NCI-H2227 (cell line): ENCODE results near the gene TREM1.
A peak's percentile ranks its signal among the peaks of the same experiment; 100 is the strongest.
"Not testable (repeated sequence)": the region's sequence is repeated elsewhere in the genome, so short reads cannot be mapped to it uniquely, and the experiment has no call there.

Source experiments
- DNase-seq: peaks from one replicate; lab custom pipeline; 2025; ENCODE audit not compliant: unreplicated experiment; lab: John Stamatoyannopoulos, UW

The TREM1 gene

DNA sequence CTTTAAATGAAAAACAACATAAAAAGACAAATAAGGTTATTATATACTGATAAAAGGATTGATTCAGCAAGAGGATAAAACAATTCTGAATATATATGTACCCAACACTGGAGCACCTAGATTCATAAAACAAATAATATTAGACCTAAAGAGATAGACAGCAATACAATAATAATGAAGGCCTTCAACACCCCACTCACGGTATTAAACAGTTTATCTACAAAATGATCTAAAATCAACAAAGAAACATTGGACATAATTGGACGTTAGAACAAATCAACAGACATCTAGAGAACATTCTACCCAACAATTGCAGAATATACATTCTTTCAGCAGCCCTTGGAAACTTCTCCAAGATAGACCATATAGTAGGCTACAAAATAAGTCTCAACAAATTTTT, 24.1 kb downstream of the TREM1 start:
- DNase-seq: no peak

DNA sequence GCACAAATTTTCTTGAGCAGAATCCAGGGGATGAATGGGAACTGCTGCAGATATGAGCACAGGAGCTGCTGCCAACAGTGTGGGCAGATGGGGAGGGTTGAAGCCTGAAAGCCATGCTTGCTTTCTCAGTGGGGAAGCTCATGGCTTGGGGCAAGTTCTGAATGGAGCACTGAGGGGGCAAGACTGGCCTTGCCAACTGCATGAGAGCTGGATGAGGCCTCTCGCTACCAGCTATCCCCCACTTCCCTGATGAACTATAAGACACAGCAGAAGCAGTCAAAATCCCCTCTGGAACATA, 28.3 kb downstream of the TREM1 start:
- no peak for DNase-seq

DNA sequence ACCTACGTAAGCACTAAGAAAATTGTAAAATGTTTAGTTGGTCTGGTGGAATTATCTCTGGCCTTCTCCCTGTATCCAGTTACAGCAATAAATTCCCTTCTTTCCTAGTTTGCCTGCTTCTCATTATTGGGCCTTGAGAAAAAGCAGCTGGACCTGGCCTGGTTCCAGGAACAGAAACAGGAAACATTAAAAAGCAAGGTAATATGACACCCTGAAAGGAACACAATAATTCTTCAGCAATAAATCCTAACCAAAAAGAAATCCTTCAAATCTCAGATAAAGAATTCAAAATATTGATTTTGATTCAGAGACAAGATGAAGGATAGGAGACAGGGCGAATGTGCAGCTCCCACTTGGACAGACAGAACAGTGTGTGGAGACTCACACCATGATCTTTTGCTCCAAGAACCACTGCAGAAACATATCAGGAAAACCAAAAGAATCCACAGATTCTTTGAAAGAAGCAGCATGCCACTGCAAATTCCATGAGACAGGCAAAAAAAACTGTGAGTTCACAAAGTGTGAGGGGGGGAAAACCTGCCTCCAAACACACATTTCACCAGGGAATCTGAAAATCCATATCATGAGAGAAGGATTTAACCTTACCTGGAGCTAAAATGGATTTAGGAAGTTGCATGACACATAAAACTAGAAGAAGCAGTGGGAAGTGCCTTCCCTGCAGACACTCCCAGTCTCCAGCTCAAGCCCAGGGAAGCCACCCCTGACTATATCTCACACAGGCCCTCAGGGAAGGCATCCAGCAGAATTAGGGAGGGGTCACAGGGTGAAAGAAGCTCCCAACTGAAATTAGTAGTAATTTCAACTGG, 28.9 kb downstream of the TREM1 start:
- DNase-seq: peak; percentile 13

DNA sequence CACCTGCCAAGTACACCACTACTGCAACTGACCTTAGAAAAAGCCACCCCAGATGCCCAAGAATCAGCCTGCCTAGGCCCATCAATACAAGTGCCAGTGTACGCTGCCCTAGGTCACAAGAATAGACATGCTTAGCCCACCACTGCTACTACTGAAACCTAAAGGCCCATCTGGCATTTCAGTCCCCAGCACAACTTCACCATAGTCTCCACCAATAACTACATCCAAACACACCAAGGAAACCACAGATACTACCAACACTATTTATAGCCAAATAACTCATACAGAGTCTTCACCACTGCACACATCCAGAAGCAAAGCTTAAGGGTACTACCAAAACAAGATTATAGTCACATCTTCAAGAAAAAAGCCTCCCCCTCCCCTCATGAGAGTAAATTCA, 30.1 kb downstream of the TREM1 start:
- DNase-seq: no peak

DNA sequence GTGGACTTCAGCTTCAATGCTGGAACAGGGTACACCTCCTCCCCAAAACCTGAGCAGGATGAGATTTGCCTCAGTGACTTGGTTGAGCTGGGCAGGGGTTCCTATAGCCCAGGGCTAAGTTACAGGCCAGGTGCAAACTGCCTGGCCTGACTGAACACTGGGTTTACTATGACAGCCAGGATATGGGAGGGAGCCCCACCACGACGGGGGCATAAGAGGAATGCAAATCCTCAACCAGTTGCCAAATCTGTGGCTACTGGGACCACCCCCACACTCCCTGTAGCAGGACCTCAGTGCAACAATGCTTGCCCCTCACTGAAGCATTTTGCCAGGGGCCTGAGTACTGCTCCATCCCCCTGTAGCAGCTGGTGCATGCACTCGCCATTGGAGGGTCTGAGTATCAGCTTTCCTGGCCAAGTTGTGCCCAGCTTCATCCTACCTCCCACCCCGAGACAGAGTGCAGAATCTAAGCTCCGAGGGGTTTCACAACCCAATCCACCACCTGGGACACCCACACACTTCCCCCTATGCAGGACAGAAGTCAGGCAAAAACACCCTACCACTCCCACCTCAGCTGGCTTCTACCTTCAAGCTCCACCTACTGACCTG, 30.7 kb downstream of the TREM1 start:
- no peak for DNase-seq

DNA sequence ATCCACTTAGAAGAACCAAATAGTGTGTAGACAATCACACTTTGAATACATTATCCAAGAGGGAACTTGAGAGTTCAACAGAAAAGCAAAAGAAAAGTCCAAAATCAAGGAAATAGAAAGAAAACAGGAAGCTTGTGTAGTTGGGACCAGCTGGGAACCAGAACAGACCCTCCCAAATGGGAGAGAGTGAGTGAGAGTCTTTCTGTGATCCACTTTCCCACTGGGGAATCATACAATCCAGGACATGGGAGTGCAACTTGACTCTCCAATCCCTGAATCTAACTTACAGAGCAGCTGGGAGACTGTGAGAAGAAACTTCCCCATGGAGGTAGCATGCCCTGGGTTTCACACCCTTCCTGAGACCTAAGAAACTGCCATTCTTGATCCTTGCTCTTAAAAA, 31.4 kb downstream of the TREM1 start:
- no peak for DNase-seq

DNA sequence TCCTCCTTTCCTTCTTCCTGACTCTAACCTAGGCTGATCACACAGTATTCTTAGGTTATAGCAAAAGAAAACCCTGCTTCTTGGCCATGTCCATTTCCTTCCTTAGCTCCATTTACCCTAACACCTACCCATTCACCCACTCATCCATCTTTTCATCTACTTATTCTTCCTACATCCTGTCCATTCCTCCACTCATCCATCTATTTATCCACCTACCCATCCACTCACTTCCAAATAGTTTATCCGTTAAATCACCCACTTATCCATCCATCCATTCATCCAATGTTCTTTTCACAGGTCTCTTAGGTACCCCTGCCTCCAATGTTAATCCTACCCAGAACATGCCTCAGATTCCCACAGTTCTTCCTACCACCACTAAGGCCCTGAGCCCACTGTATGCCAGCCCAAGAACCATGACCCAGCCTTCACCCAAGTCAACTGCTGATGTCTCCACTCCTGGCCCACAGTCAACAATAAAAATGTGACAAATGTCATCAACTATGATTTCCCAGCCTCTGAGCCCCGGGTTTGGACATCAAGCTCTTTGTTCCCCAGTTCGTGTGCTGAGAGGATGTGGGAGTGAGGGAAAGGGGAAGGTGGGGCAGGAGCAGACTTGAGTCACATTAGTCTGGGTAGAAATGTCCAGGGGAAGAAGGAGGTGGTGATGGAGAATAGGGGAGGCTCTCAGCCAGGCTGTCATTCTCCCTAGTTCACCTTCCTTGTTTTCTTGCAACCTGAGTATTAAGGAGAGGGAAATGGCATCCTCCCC, 33.9 kb downstream of the TREM1 start:
- DNase-seq: no peak

DNA sequence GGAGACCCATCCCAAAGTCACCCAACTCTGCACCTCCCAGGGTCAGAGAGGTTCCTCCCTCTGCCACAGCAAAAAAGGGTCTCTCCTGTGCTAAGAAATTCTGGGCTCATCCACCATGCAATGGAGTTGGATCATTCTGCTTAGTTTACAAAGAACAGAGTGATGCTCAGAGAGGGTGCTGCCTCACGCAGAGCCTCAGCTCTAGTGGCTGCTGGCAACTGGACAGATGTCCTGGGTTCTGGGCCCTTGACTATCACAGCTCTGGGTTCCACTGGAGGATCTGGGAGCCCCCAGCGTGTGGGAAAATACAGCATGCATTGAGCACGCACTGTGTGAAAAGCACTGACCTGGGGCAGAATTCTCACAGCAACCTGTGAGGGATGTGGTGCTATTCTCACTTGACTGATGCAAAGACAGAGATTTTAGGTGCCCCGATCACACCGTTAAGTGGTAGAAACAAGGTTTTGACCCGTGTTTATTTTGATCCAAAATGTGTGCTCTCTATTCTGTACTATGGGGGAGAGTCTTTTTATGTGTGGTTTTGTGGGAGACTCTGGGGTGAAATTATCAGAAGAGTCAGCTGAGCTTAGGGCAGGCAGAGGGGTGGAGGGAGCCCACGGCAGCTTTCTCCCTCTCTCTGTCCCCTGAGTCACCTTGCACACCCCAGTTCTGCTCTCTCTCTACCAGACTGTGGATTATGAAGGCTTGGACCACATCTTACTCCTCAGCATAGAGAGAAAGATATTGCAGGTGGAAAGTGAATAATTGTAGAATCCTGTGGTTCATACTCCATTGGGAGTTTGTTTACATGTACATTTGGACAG, 38.4 kb downstream of the TREM1 start:
- DNase-seq: no peak

DNA sequence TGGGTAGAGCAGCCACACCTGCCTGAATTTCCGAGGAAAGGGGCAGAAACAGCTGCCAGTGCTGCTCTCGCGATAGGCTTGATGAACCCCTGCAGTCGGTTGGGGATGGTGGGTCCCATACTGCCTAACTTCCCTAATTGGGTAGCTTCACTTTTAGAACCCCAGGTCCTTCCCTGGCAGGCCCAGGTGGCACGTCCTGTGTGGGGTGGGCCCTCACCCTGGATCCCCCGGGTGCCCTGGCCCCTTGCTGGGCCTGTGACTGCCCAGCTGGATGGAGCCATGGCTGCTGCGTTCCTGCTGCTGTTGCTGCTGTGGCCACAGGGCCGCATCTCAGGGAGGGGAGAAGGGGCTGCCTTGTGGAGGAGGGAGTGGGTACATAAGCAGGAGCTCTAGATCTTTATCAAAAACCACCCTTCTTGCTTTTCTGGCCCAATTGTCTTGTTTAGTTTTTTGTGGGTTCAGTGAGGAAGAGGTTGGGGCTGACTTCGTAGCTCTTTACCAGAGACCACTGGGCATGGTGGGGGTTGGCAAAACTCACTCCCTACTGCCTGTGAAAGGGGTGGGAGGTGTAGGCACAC, 39.1 kb downstream of the TREM1 start:
- no peak for DNase-seq

DNA sequence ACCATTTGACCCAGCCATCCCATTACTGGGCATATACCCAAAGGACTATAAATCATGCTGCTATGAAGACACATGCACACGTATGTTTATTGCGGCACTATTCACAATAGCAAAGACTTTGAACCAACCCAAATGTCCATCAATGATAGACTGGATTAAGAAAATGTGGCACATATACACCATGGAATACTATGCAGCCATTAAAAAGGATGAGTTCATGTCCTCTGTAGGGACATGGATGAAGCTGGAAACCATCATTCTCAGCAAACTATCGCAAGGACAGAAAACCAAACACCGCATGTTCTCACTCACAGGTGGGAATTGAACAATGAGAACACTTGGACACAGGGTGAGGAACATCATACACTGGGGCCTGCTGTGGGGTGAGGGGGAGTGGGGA, 40.0 kb downstream of the TREM1 start:
- not testable (repeated sequence) for DNase-seq

DNA sequence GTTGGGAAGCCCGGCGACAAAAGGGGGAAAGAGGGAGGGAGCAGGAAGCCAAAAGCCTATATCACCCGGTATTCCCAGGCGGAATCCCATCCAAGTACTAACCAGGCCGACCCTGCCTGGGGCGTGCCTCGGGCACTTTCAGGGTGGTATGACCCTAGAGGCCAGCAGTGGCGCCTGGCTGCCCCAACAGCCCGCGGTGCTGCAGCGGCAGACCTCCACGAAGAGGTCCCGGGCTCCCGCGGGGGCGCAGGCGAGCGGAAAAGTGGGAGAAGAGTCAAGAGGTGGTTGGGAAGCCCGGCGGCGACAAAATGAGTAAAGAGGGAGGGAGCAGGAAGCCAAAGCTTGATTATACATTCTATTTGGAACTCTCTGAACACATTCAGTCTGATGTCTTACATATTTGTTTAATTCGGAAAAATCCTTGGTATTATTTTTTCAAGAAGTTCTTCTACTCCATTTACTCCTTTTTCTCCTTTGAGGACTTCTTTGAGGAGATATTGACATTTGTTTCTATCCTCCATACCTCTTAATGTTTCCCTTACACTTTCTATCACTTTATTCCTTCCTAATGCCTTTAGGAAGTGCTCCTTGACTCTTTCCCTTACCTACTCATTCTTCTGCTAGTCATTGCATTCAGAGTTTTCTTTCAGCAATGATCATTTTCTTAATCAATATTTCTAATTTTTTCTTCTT, 46.9 kb downstream of the TREM1 start:
- no peak for DNase-seq

DNA sequence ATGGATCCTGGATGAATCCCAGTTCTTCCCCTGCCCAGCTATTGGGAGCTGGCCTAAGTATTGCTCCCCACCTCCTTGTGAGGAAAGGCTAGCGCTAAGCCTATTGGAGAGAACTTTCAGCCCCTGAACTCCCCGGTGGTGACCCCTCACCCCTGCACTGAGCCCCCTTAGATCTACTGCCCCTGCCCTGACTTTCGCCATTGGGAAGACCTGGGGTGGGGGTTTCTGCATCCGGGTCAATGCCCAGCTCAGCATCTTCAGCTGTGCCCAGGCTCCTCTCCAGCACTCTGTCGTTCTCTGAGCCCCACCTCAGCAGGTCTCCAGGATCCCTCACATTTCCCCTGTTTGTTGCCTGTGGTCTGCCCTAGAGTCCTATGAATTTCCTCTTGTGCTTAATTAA, 49.4 kb downstream of the TREM1 start:
- no peak for DNase-seq

DNA sequence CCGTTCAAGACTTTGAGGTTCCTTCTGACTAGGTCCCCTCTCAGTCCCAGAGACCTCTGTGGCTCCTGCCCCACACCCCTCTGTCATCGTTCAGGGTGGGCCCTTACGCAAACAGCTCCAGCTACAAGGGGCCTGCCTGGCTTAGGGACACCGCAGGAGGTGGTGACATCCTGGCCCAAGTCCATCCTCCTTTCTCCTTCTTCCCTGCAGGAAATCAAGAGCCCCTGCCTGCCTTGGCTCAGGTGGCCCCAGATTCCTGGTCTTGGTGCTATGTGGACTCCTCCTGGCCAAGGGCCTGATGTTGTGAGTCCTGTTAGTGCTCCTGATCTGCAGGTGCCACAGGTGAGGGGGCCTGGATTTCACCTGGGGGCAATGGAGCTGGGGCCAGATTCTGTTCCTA, 50.2 kb downstream of the TREM1 start:
- no peak for DNase-seq

DNA sequence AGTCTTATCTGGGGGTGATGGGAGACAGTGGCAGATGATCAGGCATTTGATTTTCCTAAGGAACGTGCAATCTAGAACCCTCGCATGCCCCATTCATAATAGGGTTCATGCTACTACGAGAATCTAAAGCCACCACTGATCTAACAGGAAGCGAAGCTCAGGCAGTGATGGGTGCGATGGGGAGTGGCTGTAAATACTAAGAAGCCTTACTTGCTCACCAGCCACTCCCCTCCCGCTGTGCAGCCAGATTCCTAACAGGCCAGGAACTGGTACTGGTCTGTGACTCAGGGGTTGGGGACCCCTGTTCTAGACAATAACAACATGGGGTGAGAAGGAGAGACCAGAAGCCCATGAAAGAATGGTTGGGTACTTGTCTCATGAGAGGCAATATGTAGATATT, 53.8 kb downstream of the TREM1 start:
- DNase-seq: no peak

DNA sequence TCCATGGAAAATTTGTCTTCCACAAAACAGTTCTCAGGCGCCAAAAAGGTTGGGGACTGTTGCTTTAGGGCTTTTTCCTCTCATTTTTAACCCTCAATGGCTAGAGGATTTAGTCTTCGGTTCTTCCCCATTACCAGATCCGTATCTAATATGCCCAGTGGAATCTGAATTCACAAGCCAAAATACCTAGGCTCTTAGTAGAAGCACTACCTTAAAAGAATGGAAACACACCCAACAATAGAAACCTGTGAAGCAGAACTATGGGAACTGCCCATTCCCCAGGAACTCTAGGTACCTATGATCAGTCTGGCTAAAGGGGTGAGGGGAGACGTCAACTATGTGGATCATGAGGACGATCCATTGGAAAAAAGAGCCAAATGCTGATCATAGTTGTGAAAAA, 55.2 kb downstream of the TREM1 start:
- no peak for DNase-seq

DNA sequence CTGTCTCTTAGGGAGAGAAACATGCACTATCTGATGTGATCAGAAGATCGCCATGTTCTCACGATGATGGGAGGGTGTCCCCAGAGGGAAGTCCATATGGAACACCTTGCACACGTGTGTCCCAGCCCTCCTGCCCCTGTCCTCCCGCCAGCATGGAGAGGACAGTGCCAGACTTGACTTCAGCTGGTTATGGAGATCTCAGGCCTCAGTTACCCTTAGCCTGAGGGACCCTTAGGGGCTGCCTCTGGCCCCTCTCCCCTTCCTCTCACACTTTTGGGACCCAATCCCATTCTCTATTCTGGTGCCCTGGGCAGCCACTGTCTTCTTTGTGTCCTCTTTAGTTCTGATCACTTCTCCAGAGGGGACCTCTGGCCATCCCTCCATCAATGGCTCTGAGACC, 56.8 kb downstream of the TREM1 start:
- DNase-seq: no peak

DNA sequence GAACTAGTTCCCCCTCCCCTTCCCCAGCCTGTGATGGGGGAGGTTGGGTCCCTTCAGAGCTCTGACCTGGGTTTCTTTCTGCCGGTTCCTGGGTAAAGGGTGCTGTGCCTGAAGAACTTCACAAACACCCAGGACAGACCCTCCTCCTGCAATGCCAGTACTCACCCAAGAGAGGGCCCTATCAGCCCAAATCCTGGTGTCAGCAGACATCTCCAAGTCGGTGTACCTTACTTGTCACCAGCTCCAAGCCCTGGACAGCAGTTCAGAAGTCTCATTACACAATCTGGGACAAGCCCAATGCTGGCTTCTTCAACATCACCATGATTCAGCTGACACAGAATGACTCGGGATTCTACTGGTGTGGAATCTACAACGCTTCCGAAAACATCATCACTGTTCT, 57.9 kb downstream of the TREM1 start:
- no peak for DNase-seq

DNA sequence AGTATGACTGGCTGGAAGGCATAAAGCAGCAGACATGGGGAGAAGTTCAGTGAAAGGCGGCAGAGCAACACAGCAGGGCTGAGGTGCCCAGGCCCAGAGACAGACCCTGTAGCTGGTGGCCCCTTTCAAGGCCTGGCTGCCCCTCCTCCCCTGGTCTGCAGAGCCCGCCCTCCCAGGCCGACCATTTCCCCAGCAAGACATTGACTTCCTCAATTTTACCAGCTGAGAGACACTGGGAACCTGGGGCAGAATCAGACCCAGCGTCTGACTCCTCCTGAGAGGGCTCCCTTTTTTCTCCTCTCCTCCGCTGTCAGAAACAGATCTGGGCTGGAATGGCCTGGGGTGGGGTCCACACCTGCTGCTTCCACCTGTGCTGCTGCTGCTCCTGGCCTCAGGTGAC, 58.4 kb downstream of the TREM1 start, which contains the start of gene TREML4:
Gene TREML4 (plus strand): TSS at position 254 of the 400 bp plus-strand sequence. CDS start 79 bp downstream, at position 333.
- no peak for DNase-seq

DNA sequence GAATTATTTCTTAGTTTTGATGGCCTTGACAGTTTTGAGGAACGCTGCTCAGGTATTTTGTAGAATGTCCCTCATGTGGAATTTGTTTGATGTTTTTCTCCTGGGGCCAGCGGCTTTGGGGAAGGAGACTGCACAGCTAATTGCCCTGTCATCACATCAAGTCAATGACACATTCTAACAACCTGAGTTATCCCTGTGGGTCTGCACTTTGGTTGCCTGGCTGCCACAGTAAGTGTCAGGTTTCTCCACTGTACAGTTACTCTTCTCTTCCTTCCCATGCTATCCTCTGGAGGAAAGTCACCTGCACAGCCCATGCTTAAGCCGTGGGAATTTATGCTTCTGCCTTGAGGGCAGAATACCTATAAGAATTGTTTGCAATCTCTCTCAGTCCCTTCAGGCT, 59.7 kb downstream of the TREM1 start:
- DNase-seq: no peak

DNA sequence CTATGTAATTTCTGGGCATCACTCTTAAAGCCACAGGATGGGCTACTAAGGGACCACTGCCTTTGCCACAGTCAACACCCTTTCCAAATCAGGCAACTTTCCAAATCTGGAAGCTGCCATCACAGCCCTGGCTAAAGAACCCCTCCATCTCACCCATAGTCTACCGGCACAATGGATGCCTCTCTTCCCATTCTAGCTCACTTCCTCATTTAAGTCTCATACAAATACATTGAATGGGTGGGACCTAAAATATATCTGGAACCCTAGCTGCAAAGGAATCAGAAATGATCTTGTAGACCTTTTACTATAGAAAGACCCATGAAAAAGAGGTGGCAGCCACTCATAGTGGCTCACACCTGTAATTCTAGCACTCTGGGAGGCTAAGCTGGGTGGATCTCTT, 61.7 kb downstream of the TREM1 start:
- DNase-seq: no peak
